GM19035 (cell line): ENCODE measurements around the gene KIAA1755.
"Not testable (repeated sequence)": the region's sequence is repeated elsewhere in the genome, so short reads cannot be mapped to it uniquely, and the experiment has no call there.

Experiments
- ATAC-seq: cut with Tn5 transposase; IDR thresholded peaks from one replicate; pipeline ENCODE4 v1.9.1; 2021; ENCODE audit not compliant: unreplicated experiment

The KIAA1755 gene

GRCh38 chr20:38267296-38267695 is 6.8 kb upstream of the KIAA1755 start:
- no peak for ATAC-seq

- ATAC-seq = no peak
These were observed 5.9 kb upstream of the KIAA1755 start for GRCh38 chr20:38266426-38266825.

GRCh38 chr20:38262931-38263330 is 2.4 kb upstream of the KIAA1755 start:
- ATAC-seq = no peak

GRCh38 chr20:38261054-38261390 is 487 bp upstream of the KIAA1755 start:
- no peak for ATAC-seq

- ATAC-seq = no peak
These were observed 534 bp downstream of the KIAA1755 start for GRCh38 chr20:38260025-38260377.

- ATAC-seq = no peak
These were observed 1.9 kb downstream of the KIAA1755 start for GRCh38 chr20:38258545-38259215.

GRCh38 chr20:38256966-38257365 is 3.6 kb downstream of the KIAA1755 start:
- ATAC-seq = no peak

GRCh38 chr20:38256021-38256420 is 4.5 kb downstream of the KIAA1755 start:
- no peak for ATAC-seq

- ATAC-seq = no peak
These were observed 5.1 kb downstream of the KIAA1755 start for GRCh38 chr20:38255393-38255792.

- ATAC-seq = not testable (repeated sequence)
These were observed 5.9 kb downstream of the KIAA1755 start for GRCh38 chr20:38254621-38255020.

- no peak for ATAC-seq
These were observed 7.0 kb downstream of the KIAA1755 start for GRCh38 chr20:38253571-38253970.

GRCh38 chr20:38252292-38253288 is 7.9 kb downstream of the KIAA1755 start:
- no peak for ATAC-seq

- not testable (repeated sequence) for ATAC-seq
These were observed 9.1 kb downstream of the KIAA1755 start for GRCh38 chr20:38251441-38251840.

- no peak for ATAC-seq
These were observed 9.9 kb downstream of the KIAA1755 start for GRCh38 chr20:38250609-38251008.

- ATAC-seq = no peak
These were observed 10.8 kb downstream of the KIAA1755 start for GRCh38 chr20:38249536-38250310.

GRCh38 chr20:38248133-38248532 is 12.4 kb downstream of the KIAA1755 start:
- no peak for ATAC-seq

GRCh38 chr20:38247725-38248124 is 12.8 kb downstream of the KIAA1755 start:
- ATAC-seq = not testable (repeated sequence)

- no peak for ATAC-seq
These were observed 13.4 kb downstream of the KIAA1755 start for GRCh38 chr20:38247166-38247509.

- no peak for ATAC-seq
These were observed 14.0 kb downstream of the KIAA1755 start for GRCh38 chr20:38246357-38247165.

GRCh38 chr20:38245753-38246152 is 14.8 kb downstream of the KIAA1755 start:
- no peak for ATAC-seq

GRCh38 chr20:38243709-38244020 is 16.9 kb downstream of the KIAA1755 start:
- no peak for ATAC-seq
